Stimulated activated CD8-positive, alpha-beta memory T cell treated with anti-CD3 and anti-CD28 coated beads, Interleukin-2, amount 100 ng/mL, for 48 hours (primary cell): ENCODE results near the gene CAMTA1.
A peak's percentile ranks its signal among the peaks of the same experiment; 100 is the strongest.
"Not testable (repeated sequence)": the region's sequence is repeated elsewhere in the genome, so short reads cannot be mapped to it uniquely, and the experiment has no call there.

ENCODE experiments used
- DNase-seq, 2 donors: peaks; one replicate each; pipeline ENCODE4 v3.0.0-alpha.2; 2020; ENCODE audit warnings: low read depth in 2 of 2

CAMTA1 gene

GRCh38 chr1:7768583-7768982 lies 983.3 kb downstream of the CAMTA1 start:
- DNase-seq, result no peak

GRCh38 chr1:7769673-7770412 lies 984.6 kb downstream of the CAMTA1 start:
- no peak for DNase-seq

DNA sequence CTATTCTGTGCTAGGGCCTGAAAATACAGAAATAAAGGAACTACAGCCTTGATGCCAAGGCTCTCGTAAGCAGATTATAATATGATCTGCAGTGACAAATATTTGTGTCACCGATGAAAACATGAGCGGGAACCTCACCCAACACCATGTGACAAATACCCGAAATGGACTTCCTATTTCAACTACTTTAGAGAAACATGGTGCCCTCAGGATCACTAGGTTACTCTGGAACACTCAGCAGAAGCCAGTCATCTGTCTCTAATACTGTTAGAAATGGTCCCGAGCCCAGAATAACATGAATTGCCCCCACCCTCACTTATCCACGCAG lies 985.4 kb downstream of the CAMTA1 start:
- DNase-seq, result no peak

DNA sequence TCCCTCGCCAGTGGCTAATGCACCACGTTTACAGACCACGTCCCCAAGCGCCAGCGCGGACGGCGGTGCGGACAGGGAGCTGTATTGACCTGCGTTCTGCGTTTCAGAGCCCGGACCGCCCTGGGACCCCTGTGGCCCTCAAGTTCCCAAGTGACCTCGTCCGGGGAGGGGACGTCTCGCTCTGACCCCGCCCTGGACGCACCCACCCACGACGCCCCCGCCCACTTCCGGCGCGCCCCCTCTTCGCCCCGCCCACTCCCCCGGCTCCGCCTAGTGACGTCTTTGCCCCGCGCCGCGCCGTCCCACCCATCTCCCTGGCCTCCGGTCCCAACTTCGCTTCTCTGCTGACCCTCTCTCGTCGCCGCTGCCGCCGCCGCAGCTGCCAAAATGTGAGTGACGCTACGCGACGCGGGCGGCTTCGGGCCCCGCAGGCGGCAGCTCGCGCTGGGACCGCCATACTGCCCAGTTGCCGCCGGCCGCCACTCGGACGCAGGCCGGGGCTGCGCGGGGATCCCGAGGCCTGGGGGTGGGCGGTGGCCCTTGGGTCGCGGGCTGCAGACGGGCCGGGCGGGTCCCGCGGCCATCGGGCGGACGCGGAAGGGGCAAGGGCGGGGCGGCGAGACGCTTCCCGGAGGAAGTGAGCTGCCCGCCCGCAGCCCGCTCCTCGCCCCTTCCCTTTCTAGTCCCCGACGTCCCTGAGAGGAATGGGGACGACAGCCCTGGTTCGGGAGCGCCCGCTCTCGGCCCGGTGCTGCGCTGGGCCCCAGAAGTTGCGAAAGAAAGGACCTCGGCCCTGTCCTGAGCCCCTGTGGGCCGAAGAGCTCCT lies 986.0 kb downstream of the CAMTA1 start, which contains the start of gene VAMP3:
VAMP3 (plus strand) TSS at position 300 of the 826 bp plus-strand sequence; CDS start at position 388, 88 bp downstream.
- peak; percentile 83 to 84 for DNase-seq

GRCh38 chr1:7771823-7772299 lies 986.6 kb downstream of the CAMTA1 start:
- DNase-seq, result no peak

DNA sequence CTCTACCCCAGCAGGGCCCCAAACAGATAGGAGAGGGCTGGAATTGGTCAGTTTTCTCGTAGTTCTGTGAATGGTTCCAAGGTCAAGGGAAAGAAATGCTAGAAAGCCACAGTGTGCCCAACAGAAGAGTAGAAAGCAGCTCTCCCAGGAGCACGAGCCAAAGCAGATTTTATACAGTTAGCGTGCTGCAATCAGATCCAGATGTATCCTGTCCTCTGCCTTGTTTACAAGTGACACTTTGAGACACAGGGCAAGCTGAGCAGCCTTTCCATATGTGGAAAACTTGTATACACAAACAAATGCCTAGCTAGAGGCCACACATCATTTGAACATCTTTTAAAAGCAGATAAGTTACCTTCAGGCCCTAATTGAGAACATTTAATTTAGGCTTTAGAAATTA lies 992.3 kb downstream of the CAMTA1 start:
- no peak for DNase-seq

DNA sequence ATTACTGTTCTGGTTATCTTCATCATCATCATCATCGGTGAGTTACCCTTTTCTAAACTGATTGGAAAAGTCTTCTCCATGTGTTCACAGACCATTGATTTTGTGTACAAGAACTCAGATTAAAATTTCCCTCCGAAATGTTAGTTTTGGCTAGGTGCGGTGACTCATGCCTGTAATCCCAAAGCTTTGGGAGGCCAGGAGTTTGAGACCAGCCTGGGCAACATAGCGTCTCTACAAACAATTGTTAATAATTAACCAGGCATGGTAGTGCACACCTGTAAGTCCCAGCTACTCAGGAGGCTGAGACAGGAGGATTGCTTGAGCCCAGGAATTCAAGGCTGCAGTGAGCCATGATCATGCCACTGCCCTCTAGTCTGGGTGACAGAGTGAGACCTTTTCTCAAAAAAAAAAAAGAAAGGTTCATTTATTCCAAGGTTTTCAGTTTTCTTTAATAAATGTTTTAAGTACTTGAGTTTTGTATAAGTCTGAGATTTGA lies 992.9 kb downstream of the CAMTA1 start:
- DNase-seq, result no peak

GRCh38 chr1:7780976-7781375 lies 995.7 kb downstream of the CAMTA1 start:
- no peak for DNase-seq

DNA sequence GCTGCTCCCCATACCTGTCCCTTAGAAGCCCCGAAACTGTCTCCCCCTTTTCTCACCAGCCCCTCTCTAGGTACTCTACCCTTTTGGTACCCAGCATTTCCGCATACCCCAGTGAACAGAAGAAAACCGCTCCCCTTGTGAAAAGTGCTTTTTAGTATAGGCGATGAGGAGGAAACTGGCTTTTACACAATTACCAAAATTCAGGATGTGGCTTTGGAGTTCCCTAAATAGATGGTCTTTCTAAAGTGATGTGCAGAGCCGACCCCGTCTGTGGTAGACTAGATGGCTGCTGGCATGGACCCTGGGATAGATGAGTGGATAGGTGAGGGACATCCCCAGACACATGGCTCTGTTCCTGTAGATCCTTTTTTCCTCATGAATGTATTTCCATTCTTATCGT lies 996.2 kb downstream of the CAMTA1 start:
- DNase-seq, result no peak

GRCh38 chr1:7781923-7782495 lies 996.8 kb downstream of the CAMTA1 start:
- DNase-seq, result no peak

DNA sequence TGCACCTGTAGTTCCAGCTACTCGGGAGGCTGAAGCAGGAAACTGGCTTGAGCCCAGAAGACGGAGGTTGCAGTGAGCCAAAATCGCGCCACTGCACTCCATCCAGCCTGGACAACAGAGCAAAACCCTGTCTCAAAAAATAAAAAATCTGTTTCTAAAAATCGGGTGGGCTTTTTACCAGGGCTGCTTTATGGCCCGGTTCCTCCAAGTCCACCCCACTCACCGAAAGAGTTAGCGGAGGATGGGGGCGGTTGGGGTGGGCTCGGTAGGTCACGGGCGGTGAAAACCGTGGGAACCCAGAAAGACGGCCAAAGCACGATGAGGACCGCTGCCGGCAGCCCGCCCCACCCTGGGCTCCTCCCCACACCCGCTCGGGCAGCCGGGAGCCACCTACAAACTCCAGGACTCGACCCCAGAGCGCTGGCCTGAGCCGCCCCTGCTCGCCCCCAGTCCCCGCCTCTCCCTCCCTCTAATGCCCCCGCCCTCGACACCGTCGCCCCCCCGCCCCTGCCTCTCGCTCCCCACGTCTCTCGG lies 998.0 kb downstream of the CAMTA1 start:
- DNase-seq, result peak; percentile 18 to 23

GRCh38 chr1:7783826-7784491 lies 998.7 kb downstream of the CAMTA1 start, which contains the start of gene PER3:
Gene PER3, plus strand, starts transcription at chr1:7784291. Its CDS starts 587 bp downstream, at chr1:7784878.
- DNase-seq, result peak; percentile 76 to 84

- no peak for DNase-seq
Observed at GRCh38 chr1:7784492-7785071, 999.3 kb downstream of the CAMTA1 start.

- no peak for DNase-seq
Observed at GRCh38 chr1:7785108-7785507, 999.9 kb downstream of the CAMTA1 start.

GRCh38 chr1:7786795-7787194 lies 1001.5 kb downstream of the CAMTA1 start:
- no peak for DNase-seq

DNA sequence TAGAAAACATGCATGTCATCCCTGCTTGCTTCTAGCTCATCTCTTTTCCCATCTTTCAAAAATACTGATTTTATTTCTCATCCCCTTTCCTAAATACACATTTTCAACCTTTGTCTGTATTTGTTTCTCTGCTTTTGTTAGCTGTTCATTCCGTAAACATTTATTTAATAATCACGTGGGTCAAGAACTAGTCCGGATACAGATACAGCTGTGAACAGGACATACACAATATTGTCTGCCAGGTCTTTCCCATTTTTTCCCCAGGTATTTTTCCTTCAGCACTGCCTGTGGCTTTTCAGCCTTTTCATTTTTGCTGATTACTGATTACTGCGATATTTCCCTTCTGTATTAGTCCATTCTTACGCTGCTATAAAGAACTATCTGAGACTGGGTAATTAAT lies 1004.6 kb downstream of the CAMTA1 start:
- no peak for DNase-seq

DNA sequence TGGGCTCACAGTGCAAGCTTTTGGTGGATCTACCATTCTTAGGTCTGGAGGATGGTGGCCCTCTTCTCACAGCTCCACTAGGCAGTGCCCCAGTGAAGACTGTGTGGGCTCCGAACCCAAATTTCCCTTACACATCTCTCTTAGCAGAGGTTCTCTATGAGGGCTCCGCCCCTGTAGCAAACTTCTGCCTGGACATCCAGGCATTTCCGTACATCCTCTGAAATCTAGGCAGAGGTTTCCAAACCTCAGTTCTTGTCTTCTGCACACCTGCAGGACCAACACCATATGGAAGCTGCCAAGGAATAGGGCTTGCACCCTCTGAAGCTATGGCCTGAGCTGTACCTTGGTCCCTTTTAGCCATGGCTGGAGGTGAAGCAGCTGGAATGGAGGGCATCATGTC lies 1005.8 kb downstream of the CAMTA1 start:
- DNase-seq, result not testable (repeated sequence)

DNA sequence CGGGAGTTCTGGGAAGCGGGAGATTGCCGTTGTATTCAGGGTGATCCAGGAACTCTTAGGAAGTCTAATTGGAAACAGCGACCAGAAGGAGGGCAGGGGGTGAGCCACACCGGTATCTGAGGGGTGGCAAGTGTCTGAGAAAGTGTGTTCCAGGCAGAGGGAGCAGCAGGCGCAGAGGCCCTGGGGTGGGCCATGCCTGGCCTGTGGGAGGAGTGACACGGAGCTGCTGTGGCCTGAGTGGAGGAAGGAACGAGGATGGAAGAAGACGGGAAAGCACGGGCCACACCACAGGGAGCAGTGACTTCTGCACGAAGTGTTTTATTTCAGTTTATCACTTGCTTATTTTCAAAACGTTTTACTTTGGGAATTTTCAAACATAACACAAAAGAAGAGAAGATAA lies 1010.2 kb downstream of the CAMTA1 start:
- no peak for DNase-seq

DNA sequence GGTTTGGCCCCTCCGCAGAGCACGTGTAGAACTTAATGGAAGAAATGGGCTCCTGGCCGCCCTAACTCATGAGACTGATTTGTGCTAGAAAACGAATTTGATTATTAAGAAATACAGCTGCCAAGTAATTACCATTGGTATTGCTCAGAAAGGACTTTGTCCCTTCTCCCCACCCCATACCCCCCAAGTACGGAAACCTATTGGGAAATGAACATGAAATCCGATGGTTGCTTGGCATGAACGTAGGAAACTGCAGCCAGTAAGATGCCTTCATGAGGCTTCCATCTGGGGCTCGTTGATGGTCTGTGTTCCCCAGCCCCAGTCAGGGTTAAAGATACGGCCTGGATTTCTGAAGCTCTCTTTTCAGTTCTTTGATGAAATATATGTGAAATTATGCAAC lies 1020.2 kb downstream of the CAMTA1 start:
- DNase-seq, result no peak

DNA sequence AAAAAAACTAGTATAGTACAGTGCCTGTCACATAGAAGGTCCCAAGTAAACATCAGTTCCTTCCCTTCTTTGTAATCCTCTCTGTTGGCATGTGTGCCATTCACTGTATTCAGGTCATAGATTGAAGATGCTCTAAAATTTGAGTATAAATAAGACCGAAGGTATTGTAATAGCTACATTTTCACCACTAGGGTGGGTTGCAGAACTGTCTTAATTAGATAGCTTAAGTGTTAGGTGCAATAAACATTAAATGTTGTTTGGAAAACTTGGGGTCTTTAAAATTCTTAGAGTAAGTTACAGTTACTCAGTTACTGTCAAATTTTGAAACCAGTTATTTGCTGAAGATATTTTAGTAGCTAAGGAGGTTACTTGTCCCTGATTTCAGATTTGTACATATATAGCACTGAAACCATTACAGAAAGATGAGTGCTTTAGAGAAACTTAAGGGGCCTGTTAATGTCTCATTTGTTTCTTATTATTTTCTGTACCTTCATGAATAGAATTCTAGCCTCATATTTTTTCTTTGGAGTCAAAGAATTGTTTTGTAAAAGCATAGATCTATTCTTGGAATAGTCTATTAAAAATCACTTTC lies 1023.1 kb downstream of the CAMTA1 start:
- DNase-seq, result no peak

GRCh38 chr1:7809742-7810141 lies 1024.5 kb downstream of the CAMTA1 start:
- no peak for DNase-seq
